ENCODE data around the gene GBX2. TPM values are rescaled to one million over a fixed set of nuclear protein-coding genes. Genes with fewer than 3 reads are reported as not detected.

Gene GBX2
- total and polyA plus RNA-seq, 2 experiments from 2014 or later: 0.99 to 1.3 TPM

GRCh38 chr2:236133410-236134012, 34.7 kb downstream of the GBX2 start:
- peak; percentile 81 for ATAC-seq
- H2AFZ ChIP-seq: no peak overlapping the region
- no peak overlapping the region for H3K27ac ChIP-seq (ENCODE audit: low read depth)
- peaks cover 9% of the 10 kb centered on the region for H3K4me1 ChIP-seq (ENCODE audit: insufficient read depth)
- H3K79me2 ChIP-seq (replicated peaks; ENCODE audit: insufficient read depth): no peaks in the 10 kb centered on the region
- Mint-ChIP-seq H3K4me1 (peaks cover 38% of the 10 kb centered on the region), H3K36me3 (ENCODE audit: low read depth) (peaks cover 3% of the 10 kb centered on the region; the same call in 2 of the 3 replicates), H3K9me3 (no peaks in the 10 kb centered on the region), H3K27me3 (ENCODE audit: insufficient read depth, low read depth, poor library complexity) (peaks cover 33% of the 10 kb centered on the region), H3K4me3 (no peak overlapping the region), H3K27ac (no peak overlapping the region)
- TF ChIP-seq CTCF (conservative IDR thresholded peaks at IDR 0.05; ENCODE audit: low read depth in 2 of 2) (peak; percentile 51), POLR2AphosphoS5 (IDR thresholded peaks at IDR 0.05; ENCODE audit: low read depth) (no peak), ZNF114 (CRISPR knock-in tag; IDR thresholded peaks at IDR 0.05) (no peak)
- no peaks in the 10 kb centered on the region for H4K20me1 ChIP-seq (replicated peaks; ENCODE audit: insufficient read depth)
- H3K4me2 ChIP-seq: no peak overlapping the region
- no peaks in the 10 kb centered on the region for H3K36me3 ChIP-seq (ENCODE audit: insufficient read depth)
- no peaks in the 10 kb centered on the region for H3F3A ChIP-seq (replicated peaks; ENCODE audit: low read depth)
- no peak overlapping the region for H3K4me3 ChIP-seq
- no peaks in the 10 kb centered on the region for H3K27me3 ChIP-seq (ENCODE audit: insufficient read depth)
- no peaks in the 10 kb centered on the region for H3K9me2 ChIP-seq (ENCODE audit: insufficient read depth)
- DNase-seq (ENCODE audit: low spot score): peak; percentile 47

- ATAC-seq: no peak
- H3K27ac Mint-ChIP-seq: no peak overlapping the region
- no peak overlapping the region for H2AFZ ChIP-seq
- TF ChIP-seq NANOG (IDR thresholded peaks at IDR 0.05; ENCODE audit: borderline replicate concordance): no peak
- TF ChIP-seq ZNF462 (CRISPR knock-in tag; IDR thresholded peaks at IDR 0.05): no peak
- TF ChIP-seq EZH2phosphoT487 (IDR thresholded peaks at IDR 0.05; ENCODE audit: unreplicated experiment): no peak
- no peak for TF ChIP-seq ZNF331 (CRISPR knock-in tag; IDR thresholded peaks at IDR 0.05; ENCODE audit: low read depth)
- no peaks in the 10 kb centered on the region for H3K9me2 ChIP-seq (ENCODE audit: insufficient read depth)
- H3K79me2 ChIP-seq (replicated peaks; ENCODE audit: insufficient read depth): no peaks in the 10 kb centered on the region
- H3K4me2 ChIP-seq: no peak overlapping the region
- DNase-seq (ENCODE audit: low spot score): no peak
- no peaks in the 10 kb centered on the region for H3K9me3 Mint-ChIP-seq
- H3K27me3 Mint-ChIP-seq (ENCODE audit: insufficient read depth, low read depth, poor library complexity): peaks cover 33% of the 10 kb centered on the region
- H3K36me3 Mint-ChIP-seq (ENCODE audit: low read depth): peaks cover 3% of the 10 kb centered on the region; the same call in 2 of the 3 replicates
- H3K4me3 ChIP-seq: no peak overlapping the region
- H3F3A ChIP-seq (replicated peaks; ENCODE audit: low read depth): 0 out of 2 replicates have a peak, but pooled peaks cover 4% of the 10 kb centered on the region
- H3K4me1 ChIP-seq (ENCODE audit: insufficient read depth): peaks cover 11% of the 10 kb centered on the region
- H3K27ac ChIP-seq (ENCODE audit: low read depth): no peak overlapping the region
- no peak overlapping the region for H3K4me3 Mint-ChIP-seq
- H3K4me1 Mint-ChIP-seq: peaks cover 52% of the 10 kb centered on the region
- no peaks in the 10 kb centered on the region for H3K27me3 ChIP-seq (ENCODE audit: insufficient read depth)
- H3K36me3 ChIP-seq (ENCODE audit: insufficient read depth): no peaks in the 10 kb centered on the region
- no peaks in the 10 kb centered on the region for H4K20me1 ChIP-seq (replicated peaks; ENCODE audit: insufficient read depth)
Observed at GRCh38 chr2:236131073-236131692, 37.0 kb downstream of the GBX2 start.
